HG03097 (cell line): ENCODE data around the gene COA8.

Experiments
- ATAC-seq: cut with Tn5 transposase; IDR thresholded peaks from one replicate; pipeline ENCODE4 v1.9.1; 2021; ENCODE audit not compliant: unreplicated experiment, low FRiP score

The COA8 gene

DNA sequence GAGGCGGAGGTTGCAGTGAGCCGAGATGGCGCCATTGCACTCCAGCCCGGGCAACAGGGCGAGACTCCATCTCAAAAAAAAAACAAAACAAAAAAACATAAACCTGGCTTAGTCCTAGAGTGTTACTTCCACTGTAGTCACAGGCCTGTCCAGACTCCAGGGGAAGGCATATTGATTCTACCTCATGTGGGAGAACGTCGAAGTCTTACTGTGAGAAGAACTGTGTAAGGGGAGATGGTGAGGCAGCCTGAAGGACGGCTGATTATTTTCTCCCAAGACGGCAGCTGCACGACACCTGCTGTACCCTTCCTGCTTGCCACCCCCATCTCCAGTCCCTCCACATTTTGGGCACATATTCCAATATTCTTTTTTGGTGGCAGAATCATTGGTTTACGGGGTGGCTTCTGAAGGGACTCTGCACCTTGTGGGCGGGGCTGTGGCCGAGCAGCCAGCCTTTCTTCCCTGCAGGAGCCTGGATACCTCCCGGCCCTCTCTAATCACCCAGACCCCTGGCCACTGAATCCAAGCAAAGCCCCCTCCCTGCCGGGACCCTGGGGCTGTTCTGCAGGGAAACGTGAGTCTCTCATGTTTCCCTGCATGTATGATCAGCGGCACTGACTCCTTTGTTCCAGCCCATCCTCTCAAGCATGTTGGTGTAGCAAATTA is 54.0 kb downstream of the COA8 start:
- no peak for ATAC-seq

DNA sequence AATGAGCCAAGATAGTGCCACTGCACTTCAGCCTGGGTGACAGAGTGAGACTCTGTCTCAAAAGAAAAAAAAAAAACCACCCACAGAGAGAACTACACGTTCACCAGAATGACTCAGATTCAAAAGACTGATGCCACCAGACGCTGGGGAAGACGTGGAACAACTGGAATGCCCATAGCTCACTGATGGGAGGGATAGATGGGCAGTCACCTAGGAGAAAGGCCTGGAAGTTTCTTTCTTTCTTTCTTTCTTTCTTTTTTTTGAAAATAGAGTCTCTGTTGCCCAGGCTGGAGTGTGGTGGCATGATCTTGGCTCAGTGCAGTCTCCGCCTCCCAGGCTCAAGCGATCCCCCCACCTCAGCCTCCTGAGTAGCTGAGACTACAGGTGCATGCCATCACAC is 56.3 kb downstream of the COA8 start:
- no peak for ATAC-seq

DNA sequence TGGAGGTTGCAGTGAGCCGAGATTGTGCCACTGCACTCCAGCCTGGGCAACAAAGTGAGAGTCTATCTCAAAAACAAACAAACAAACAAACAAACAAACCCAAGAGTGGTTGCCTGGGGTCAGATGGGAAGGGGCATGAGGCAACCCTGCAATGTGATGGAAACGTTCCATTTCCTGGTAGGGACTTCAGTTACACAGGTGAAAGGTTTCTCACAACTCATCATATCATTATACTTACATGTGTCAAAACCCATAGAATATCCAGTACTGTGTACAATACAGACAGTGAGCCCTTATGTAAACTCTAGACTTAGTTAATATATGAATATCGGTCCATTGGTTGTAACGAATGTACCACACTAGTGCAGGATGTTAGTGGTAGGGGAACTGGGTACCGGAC is 59.1 kb downstream of the COA8 start:
- no peak for ATAC-seq

- ATAC-seq = no peak
These were observed 60.5 kb downstream of the COA8 start for GRCh38 chr14:103623308-103623707.

DNA sequence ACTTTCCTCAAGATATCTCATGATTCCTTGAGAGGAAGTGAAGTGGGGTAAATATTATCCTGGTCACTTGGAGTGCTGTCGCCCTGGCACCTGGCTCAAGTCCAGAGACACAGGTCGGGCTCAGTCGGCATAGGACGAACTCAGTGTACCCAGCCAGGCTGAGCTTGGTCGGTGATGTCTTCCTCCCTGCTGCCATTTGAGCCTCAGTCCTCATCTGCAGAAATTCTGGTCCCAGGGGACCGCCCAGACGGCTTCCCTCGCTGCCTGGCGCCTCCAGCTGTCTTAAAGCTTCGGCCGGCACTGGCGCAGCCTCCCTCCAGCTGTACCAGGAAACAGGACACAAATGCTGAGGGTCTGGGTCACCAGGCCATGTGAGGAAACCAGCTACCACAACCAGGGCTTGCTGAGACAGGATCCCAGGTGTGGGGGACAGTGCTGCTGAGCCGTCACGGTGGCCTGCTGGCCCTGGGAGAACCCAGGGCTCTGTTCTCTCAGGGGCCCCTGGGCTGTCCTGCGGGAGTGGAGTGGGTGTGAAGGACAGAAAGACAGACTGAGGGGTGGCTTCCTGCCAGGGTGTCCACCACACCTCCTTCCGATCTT is 61.2 kb downstream of the COA8 start:
- ATAC-seq = no peak

DNA sequence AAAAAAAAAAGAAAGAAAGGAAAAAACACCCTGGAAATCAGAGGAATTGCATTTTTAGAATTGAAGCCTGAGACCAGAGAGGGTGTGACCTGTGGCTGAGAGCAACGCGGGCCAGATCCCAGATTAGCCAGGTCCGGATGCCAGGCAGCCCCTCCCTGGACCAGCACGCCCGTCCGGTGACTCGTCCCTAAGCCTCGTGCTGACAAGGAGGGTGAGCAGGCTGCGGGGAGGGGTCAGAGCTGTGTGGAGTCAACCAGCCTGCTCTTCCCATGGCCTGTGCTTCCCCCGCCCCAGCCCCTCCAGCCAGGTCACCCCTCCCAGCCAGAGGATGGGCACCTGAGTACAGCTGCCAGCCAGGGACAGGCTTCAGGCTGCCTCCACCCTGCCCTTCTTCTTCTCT is 62.1 kb downstream of the COA8 start:
- ATAC-seq = no peak

DNA sequence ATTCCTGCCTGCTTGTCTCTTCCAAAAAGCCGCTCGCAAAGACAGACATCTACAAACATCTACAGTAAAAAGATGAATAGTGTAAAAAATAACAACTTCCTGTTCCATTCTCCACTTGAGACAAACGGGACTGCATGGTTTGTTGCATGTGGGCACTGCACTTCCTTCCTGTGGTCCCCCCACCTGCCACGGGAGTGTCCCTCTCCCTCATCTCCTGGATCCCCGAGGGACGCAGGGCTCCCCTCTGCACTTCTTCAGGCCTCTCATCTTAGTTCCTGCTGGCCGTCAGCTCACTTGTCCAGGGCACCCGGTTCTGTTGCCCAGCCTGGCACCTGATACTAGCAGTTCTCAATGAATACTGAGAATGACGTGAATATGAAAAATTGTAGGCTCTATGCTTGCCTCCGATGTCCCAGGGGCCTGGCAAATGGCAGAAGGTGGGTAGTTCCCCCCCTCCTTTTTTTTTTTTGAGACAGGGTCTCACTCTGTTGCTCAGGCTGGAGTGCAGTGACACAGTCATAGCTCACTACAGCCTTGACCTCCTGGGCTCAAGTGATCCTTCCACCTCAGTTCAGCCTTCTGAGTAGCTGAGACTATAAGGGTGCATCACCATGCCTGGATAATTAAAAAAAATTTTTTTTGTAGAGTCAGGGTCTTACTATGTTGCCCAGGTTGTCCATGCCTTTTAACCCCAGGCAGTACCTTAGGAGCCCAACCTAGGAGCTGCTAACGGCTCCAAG is 62.8 kb downstream of the COA8 start:
- no peak for ATAC-seq

GRCh38 chr14:103626146-103626850 is 63.5 kb downstream of the COA8 start:
- no peak for ATAC-seq

GRCh38 chr14:103627073-103628025 is 64.6 kb downstream of the COA8 start:
- no peak for ATAC-seq

DNA sequence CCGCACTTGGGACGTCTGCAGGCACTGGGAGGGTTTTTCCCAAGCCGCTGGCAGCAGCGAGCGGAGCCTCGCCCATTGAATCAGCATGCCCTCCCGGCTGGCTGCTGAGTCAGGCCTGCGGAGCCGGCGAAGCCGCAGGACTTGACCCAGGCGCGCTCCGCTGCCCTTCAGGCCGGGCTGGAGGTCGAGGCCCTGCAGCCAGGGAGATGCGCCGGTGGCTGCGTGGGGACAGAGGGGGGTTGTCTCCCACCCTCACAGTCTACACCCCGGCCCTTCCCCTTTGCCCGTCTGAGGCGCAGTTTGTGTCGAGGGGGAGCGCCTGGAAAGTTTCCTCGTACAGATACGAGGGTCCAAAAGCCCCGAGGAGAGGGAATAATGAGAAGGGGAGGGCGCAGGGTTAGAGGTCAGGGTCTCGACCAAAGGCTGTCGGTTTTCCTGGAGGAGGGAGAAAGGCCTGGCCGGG is 65.5 kb downstream of the COA8 start:
- no peak for ATAC-seq

DNA sequence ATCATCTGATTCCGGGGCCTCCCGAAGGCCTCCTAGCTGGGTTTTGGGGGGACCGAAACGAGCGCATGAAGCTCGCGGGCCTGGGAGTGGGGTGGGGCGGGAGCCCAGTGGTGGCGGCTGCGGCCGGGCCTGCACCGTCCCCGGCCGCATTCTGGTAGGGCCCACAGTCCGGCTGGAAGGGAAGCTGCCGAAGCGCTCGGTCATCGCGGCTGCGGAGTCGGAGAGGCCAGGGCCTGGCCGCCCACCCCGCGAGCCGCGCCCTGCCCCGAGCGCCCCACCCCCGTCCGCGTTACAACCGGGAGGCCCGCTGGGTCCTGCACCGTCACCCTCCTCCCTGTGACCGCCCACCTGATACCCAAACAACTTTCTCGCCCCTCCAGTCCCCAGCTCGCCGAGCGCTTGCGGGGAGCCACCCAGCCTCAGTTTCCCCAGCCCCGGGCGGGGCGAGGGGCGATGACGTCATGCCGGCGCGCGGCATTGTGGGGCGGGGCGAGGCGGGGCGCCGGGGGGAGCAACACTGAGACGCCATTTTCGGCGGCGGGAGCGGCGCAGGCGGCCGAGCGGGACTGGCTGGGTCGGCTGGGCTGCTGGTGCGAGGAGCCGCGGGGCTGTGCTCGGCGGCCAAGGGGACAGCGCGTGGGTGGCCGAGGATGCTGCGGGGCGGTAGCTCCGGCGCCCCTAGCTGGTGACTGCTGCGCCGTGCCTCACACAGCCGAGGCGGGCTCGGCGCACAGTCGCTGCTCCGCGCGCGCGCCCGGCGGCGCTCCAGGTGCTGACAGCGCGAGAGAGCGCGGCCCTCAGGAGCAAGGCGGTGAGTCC is 66.1 kb downstream of the COA8 start, which contains the start of gene KLC1:
Gene KLC1 (plus strand): TSS at position 528 of the 819 bp plus-strand sequence. CDS start 25,354 bp downstream, outside the sequence.
- peak; percentile 37 for ATAC-seq

DNA sequence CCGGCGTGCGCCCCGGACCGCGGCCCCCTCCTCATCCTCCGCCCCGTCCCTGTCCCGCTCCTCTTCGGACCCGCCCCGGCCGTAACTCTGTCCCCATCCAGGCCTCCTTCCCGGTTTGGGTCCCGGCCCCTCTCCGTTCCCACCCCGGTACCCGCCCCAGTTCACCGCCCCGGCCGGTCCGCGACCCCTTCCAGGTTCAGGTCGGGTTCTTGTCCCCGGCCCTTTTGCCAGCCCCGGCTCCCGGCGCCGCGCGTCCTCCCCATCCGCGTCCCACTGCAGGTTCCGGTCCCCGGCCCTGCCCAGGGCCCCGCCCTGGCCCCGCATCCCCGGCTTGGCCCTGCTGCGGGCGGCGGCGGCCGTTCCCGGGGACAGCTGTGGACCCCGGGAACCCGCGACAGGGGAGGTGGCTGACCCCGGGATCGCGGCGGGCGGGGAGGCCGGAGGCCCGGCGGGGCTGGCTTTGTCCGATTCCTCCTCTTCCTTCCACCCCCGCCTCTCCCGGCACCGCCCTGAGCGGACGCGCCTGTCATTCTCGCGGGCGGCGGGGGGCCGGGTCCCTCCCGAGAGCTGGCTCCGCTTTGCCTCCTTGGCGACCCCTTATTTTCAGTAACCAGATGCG is 66.9 kb downstream of the COA8 start:
- peak; percentile 20 for ATAC-seq

GRCh38 chr14:103630364-103631108 is 67.8 kb downstream of the COA8 start:
- no peak for ATAC-seq

GRCh38 chr14:103633391-103633790 is 70.6 kb downstream of the COA8 start:
- ATAC-seq = no peak

GRCh38 chr14:103634156-103634555 is 71.4 kb downstream of the COA8 start:
- ATAC-seq = no peak

GRCh38 chr14:103638594-103638993 is 75.8 kb downstream of the COA8 start:
- ATAC-seq = no peak
